ENCODE measurements around the gene FGFBP2.

DNA sequence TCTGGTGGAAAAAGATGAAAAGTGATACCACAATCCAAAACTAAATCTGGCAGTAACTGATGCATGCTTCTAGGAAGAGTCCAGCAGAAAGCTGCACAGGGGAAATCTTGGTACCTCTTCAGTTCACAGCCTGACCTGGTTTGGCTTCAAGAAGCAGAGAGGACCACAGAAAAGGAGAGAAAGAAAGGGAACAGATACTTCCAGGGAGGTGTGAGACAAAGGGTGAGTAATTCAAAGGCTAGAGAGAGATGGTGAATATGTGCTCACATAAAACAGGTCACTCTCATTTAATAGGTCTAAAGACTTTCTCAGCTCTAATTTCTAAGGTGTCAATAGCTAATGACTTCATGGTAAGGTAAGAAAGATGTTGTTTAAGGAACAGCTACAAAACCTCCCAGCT, 11.2 kb downstream of the FGFBP2 start:
- TF ChIP-seq, protein P1, sequence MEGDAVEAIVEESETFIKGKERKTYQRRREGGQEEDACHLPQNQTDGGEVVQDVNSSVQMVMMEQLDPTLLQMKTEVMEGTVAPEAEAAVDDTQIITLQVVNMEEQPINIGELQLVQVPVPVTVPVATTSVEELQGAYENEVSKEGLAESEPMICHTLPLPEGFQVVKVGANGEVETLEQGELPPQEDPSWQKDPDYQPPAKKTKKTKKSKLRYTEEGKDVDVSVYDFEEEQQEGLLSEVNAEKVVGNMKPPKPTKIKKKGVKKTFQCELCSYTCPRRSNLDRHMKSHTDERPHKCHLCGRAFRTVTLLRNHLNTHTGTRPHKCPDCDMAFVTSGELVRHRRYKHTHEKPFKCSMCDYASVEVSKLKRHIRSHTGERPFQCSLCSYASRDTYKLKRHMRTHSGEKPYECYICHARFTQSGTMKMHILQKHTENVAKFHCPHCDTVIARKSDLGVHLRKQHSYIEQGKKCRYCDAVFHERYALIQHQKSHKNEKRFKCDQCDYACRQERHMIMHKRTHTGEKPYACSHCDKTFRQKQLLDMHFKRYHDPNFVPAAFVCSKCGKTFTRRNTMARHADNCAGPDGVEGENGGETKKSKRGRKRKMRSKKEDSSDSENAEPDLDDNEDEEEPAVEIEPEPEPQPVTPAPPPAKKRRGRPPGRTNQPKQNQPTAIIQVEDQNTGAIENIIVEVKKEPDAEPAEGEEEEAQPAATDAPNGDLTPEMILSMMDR (conservative IDR thresholded peaks at IDR 0.05; ENCODE audit: low read length): no peak
- TF ChIP-seq EZH2phosphoT487 (IDR thresholded peaks at IDR 0.05; ENCODE audit: borderline replicate concordance): no peak

Measured in Loucy (cell line).